ENCODE measurements around the gene RAB29.
A peak's percentile ranks its signal among the peaks of the same experiment; 100 is the strongest.
"Not testable (repeated sequence)": the region's sequence is repeated elsewhere in the genome, so short reads cannot be mapped to it uniquely, and the experiment has no call there.

Gene RAB29

DNA sequence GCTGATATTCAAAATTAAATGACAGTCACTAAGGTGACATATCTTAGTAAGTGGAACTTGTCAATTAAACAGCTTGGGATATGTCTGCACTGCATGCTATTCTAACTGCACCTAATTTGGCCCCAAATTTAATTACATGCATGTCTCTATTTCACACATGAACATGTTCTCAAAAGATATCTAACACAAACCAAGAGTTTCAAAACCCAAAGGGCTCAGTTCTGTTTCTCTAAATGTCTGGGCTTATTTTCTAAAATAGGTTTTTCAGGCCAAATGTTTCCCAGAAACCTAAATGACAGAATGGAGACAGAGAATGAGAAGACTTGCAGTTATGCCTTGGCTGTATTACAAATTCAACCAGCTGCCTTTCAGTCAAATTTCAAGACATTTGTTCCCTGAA is 11.3 kb downstream of the RAB29 start:
- no peak for DNase-seq (ENCODE audit: low read depth)

DNA sequence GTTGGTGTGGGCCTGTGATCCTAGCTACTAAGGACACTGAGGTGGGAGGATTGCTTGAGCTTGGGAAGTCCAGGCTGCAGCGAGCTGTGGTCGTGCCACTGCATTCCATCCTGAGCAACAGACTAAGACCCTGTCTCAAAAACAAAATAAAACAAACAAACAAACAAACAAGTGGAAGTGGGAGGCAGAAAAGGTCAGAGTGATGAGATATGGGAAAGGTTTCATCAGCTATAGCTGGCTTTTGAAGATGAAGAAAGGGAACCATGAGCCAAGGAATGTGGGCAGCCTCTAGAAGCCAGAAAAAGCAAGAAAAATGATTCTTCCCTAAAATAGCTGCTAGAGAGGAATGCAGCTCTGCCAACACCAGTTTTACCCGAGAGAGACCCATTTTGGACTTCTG is 14.7 kb downstream of the RAB29 start:
- DNase-seq (ENCODE audit: low read depth): no peak

DNA sequence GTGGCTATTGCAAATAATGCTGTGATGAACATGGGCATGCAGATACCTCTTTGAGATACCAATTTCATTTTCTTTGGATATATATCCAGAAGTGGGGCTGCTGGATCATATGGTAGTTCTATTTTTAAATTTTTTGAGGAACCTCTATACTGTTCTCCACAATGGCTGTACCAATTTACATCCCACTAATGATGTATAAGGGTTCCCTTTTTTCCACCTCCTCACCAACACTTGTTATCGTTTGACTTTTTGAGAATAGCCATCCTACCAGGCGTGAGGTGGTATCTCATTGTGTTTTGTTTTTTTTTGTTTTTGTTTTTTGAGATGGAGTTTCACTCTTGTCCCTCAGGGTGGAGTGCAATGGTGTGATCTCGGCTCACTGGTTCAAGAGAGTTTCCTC is 18.7 kb downstream of the RAB29 start:
- no peak for DNase-seq (ENCODE audit: low read depth)

DNA sequence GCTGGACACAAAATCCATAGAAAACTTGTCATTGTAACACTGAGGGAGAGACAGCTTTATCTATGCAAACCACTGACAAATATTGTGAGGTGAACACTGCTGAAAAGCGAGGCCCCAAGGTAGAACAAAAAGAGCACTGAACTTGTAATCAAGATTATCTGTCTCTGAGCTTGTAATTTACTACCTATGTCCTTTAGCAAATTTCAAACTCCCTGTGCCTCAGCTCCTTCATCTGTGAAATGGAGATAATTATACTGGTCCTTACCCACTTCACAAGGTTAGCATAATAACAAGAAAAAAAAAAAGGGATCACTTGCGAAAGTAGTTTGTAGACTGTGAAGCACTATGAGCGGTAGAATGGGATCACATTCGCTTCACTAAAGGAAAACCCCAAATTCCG is 20.4 kb downstream of the RAB29 start:
- DNase-seq (ENCODE audit: low read depth): no peak

DNA sequence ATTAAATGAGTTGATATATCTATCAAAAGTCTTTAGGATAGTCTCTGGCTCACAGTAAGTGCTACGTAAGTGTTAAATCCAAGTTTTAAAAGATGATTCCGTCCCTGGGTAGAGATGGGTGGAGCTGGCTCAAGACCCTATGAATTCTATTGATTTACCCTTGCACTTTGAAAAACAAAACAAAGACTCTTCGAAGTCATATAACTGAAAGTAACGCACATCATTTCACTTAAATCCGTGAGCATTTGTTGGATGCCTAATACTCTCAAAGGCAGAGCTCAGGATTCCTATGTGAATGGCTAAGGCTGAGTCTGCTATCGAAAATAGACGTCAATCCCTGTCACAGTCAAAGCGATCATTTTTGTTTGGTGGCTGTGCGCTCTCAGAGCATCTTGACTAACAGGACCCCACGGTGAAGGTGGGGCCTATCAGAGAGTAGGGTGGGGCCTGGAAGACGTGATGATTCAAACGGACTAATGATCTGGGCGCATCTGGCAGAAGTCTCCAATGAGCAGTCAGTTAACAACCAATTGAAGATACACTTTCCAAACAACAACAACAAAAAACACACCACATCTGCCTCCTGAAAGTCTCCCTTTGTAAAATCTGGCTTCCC is 24.1 kb downstream of the RAB29 start:
- no peak for DNase-seq (ENCODE audit: low read depth)

DNA sequence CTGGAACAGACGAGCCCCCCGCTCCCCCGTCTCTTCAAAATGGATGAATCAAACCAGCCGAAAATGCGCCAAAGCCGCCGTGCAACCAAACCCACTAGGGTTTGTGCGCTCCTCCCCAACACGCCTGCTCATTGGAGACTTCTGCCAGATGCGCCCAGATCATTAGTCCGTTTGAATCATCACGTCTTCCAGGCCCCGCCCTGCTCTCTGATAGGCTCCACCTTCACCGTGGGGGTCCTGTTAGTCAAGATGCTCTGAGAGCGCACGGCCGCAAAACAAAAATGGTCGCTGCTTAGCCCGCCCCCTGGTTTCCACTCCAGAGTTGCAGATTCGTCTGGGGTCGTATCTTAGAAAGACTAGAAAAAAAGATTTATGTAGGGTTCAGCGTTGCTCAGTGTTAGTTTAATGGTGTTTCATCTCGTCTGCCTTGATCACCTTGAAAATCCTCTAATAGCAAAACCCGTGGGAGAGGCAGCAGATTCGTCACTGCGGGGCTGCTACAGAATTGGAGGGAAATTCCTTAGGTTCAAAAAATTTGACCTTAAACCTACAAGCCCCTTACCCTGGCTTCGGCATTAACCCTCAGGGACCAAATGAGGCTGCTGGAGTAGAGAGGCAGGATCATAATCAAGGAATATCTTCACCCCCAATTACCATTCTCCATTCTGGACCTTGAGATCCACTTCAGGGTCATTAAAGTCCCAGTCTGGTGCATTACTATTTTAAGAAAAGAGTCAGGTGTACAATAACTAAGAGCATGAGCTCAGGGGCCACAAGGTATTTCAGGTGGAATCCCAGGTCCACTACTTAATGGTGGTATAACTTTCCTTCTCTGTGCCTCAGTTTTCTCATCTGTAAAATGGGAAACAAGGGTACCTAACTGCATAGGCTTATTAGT is 24.9 kb downstream of the RAB29 start, which contains the start of gene NUCKS1:
Gene NUCKS1, minus strand, starts transcription at position 45 of the 898 bp plus-strand sequence. CDS start 209 bp downstream, outside the sequence.
- peak; percentile 90 for DNase-seq (ENCODE audit: low read depth)

DNA sequence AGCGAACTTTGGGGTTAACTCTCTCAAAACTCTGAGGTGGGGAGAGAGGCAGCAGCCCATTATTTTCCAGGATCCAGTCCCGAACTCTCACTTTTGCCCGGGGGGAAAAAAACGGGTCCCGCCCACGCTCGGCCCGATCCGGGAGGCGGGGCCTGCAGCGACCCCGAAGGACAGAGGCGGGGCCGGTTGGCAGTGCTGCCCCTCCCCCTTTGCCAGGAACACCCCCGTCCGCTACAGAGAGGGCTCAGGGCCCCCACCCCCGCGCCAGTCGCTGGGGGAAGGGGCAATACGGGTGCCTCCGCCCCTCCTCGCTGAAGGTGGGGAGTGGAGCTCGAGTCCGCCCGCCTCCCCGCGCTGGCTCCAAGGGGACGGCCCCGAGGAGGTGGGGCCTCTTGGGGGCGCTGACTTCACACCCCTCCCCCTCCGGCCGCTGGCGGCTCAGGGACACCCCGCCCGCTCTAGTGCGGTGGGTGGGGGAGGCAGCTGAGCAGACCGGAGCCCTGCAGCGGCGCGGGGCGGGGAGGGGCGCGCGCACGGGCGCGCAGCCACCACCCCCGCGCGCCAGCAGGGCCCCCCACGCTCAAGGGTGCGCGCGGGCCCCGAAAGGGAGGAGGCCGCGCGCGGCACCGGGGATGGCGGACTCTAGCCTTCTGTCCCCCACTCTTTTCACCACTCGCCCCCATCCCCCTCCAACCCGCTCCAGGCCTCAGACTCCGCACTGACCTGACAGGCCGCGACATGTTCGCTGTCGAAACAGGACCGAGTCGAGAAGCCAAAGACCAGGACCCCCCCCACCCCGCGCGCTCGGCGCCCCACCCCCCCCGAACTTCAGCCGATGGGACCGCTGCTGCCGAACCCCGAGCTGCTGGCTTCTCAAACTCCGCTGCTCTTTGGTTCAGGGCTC is 25.8 kb downstream of the RAB29 start:
- DNase-seq (ENCODE audit: low read depth): peak; percentile 91

DNA sequence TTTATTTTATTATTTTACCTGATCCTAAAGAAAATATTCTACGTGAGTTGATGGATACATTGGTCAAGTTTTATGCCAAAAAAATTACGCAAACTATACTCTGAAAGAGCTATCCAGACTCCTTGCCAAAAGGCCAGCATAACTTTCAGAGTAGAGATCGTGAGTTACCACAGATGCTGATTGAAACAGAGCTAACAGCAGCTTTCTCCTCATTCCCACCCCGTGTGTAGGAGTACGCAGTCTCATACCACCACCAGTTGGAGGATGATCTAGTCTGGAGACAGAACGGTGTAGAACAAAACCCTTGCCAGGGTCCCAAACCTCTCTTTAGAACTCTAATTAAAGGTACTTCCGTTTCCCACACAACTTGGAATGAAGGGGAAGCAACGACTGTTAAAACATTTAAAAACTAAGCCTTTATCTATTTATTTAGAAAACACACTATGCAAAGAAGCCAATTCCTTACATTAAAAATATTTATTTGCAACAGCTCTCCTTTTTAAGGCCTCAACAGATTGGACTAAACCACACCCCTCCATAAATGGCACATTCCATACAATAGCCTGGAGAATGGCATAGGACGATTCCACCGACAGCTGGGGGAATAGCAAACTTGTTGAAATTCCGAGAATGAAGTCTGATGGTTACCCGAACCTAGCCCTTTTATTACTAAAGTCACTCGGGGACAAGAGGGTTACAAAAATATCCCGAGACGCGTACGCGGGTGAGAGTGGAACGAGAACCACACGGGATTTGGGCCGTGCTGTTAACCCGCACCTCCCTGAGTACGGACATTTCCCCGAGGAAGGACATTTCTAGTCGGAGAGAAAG is 26.7 kb downstream of the RAB29 start:
- no peak for DNase-seq (ENCODE audit: low read depth)

DNA sequence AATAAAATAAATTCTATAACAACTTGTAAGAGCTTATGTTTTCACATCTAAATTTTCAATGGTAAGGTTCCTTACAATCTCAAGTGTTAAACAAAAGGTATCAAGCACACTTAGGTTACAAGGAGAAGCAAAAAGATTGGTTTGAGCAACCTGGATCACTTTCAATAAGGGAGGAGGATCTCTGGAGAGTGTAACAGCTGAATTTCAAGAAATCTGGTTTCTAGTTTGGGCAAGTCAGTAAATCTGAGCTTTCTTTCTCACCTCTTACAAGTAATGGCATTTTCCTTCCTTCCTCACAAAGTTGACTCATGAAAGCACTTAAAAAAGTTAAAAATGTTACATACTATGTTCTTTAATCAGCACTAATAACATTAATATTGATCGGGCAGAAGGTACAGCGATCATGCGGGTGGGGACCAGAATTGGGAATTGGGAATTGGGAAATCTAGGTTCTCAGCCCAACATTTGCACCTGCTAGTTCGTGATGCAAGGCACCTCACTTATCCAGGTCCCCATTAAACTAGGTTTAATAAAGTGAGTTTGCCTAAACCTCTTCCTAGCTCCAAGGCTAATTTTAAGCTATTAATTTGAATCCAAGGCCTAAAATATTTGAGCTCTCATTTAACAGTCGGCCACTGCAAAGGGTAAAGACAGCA is 28.4 kb downstream of the RAB29 start:
- no peak for DNase-seq (ENCODE audit: low read depth)

DNA sequence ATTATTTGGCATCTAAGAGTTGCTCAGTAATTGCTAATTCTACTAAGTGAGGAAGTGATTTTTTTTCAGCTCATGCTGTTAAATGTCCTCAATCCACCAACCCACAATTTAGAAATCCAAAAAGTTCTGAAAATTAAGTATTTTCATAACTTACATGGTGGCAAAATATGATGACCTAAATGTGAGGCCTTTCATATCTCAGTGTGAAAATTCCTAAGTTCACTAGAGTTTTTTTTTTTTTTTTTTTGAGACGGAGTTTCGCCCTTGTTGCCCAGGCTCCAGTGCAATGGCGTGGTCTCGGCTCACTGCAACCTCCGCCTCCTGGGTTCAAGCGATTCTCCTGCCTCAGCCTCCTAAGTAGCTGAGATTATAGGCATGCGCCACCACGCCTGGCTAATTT is 30.9 kb downstream of the RAB29 start:
- no peak for DNase-seq (ENCODE audit: low read depth)

DNA sequence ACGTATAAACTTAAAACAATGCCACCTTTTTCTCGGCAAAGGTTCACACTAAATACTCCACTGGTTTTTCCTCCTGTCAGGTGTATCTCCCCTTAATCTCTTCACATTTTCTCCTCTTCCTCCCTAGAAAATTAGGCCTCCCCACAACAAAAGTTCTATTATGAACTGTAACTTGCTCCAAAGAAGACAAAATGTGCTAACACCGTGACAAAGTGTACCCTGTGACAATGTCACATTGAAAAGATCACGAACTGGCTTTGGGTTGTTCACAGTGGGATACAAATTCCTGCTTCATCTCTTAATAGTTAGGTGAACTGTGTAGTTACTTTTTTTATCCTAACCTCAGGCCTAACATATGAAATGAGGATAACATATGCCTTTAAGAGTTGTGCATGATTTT is 31.3 kb downstream of the RAB29 start:
- DNase-seq (ENCODE audit: low read depth): no peak

DNA sequence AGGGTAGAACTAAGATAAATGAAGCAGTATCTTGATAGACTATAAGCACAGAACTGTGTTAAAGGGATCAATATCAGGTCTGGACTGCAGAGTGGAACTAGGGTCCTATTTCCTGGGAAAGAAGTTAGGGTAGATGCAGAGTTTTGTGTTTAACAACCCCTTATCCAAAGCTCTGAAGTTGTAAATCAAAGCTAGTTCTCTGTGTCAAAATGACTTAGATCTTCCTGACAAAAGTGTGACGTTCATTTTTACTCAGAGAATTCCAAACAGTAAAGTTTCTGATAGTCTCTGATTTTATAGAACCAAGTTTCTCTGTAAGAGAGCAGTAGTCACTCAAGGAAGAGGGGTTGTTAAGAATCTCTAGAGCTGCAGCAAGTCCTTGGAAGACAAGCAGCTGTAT is 33.6 kb downstream of the RAB29 start:
- DNase-seq (ENCODE audit: low read depth): no peak

DNA sequence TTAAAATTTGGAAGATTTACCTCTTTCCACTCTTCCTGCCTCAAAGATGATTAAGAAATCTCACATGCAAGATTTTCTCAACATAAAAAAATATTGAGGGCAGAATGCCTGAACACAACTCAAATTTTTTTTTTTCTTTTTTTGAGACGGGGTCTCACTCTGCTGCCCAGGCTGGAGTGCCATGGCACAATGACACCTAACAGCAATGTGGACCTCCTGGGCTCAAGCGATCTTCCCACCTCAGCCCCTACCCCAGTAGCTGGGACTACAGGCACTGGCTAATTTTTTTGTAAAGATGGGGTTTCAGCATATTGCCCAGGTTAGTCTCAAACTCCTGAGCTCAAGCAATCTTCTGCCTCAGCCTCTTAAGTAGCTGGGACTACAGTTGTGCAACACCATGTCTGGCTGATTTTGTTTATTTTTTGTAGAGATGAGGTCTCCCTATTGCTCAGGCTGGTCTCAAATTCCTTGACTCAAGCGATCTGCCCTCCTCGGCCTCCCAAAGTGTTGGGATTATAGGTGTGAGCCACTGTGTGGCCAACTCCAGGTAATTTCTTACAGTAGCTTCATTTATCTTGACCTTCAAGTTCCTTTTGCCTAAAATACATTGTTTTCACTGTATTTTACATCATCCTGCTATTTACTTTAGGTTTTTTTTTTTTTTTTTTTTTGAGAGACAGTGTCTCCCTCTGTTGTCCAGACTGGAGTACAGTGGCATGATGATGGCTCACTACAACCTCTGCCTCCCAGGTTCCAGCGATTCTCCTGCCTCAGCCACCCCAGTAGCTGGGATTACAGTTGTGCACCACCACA is 35.7 kb downstream of the RAB29 start:
- no peak for DNase-seq (ENCODE audit: low read depth)

DNA sequence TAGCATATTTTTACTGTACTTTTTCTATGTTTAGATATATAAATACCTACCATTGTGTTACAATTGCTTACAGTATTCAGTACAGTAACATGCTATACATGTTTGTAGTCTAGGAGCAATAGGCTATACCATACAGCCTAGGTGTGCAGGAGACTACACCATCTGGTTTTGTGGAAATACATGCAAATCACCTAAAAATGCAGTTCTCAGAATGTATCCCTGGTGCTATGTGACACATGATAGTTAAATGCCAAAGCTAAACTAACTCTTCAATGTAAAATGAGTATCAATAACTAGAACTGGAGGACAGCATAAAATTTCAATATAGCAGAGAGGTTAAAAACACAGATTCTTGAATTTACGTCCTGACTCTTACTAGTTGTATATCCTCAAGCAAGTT is 40.1 kb downstream of the RAB29 start:
- no peak for DNase-seq (ENCODE audit: low read depth)

DNA sequence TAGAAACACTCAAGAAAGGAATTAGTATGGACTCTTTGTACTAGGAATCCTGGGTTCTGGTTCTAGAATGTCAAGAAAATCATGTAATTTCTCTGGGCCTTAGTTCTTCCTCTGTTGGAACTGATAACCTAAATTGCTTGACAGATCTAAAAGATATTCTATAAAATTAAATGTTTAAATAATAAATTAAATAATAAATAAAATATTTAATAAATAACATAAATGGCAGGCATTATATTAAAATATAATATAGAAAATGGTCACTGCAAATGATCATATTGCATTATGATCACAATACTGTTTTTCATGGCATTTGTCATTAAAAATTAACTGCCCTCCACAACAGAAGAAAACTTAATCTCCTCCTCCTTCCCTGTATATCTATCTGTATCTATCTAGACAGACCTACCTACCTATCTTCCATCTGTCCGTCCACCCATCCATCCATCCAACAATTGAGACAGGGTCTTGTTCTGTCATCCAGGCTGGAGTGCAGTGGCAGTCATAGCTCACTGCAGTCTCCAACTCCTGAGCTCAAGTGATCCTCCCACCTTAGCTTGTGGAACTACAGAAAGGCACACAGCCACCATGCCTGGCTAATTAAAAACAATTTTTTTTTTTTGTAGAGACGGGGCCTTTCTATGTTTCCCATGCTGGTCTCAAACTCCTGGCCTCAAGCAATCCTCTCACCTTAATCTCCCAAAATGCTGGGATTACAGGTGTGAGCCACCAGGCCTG is 41.7 kb downstream of the RAB29 start:
- no peak for DNase-seq (ENCODE audit: low read depth)

DNA sequence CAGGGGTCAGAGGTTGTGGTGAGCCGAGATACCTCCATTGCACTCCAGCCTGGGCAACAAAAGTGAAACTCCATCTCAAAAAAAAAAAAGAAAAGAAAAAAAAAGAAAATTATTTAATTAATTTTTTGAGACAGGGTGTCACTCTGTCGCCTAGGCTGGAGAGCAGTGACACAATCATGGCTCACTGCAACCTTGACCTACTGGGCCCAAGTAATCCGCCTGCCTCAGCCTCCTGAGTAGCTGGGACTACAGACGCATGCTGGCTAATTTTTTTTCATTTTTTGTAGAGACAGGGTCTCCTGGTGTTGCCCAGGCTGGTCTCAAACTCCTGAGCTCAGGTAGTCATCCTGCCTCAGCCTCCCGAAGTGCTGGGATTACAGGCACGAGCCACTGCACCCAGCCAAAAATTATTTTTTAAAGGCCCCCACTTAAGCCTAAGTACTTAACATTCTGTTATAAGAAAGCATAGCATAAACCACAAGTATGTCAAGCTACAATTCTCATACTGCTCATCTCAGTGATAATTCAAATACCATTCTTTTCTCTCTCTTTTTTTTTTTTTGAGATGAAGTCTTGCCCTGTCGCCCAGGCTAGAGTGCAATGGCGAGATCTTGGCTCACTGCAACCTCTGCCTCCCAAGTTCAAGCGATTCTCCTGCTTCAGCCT is 45.2 kb downstream of the RAB29 start:
- no peak for DNase-seq (ENCODE audit: low read depth)

DNA sequence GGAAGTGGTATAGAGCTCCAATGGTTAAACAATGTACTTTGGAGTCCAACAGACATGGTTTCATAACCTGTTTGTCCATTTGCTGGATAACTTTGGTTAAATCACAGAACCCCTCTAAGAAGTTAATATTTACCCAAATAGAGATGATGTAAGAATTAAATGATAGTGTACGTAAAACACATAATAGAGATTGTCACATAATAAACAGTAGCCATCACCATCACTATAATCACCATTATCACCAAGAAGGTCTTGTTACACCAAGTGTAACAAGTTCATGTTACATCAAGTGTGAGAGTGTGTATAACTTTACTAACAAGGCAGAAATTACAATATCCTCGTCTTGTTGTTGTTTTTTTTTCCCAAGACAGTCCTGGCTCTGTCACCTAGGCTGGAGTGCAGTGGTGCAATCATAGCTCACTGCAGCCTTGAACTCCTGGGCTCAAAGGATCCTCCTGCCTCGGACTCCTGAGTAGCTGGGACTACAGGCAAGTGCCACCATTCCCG is 48.6 kb downstream of the RAB29 start:
- no peak for DNase-seq (ENCODE audit: low read depth)

DNA sequence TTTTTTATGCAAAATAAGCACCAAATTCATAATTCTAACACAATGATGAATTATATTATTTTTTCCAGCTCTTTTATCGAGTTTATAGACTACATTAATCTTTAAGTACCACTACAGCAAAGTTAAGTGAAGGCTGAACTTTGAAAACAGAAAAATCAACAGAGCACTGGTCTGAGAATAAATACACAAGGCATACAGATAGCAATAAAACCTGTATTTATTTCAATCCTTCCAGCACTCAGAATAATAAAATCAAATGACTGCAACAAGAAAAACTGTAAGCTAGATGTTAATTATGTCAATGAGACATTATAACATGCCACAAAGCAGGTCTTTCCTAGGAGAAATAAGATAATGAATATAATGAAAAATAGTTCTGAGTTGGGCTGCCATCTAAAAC is 49.8 kb downstream of the RAB29 start:
- DNase-seq (ENCODE audit: low read depth): no peak

DNA sequence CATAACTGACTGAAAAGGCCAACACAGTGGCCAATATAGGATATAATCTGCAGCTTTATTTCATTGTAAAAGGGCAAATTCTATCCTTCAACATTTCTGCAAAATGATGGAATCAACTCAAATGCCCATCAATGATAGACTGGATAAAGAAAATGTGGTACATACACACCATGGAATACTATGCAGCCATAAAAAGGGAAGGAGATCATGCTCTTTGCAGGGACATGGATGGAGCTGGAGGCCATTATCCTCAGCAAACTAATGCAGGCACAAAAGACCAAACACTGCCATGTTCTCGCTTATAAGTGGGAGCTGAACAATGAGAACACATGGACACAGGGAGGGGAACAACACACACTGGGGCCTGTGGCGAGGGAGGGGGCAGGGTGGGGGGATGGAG is 54.5 kb downstream of the RAB29 start:
- DNase-seq (ENCODE audit: low read depth): not testable (repeated sequence)

Measured in activated T-cell treated with anti-CD3 and anti-CD28 coated beads for 1 hour (primary cell).